HUES48 (cell line): ENCODE measurements around the gene PSMC4.

Source experiments
- H3K27ac ChIP-seq: one replicate; pipeline ENCODE4 v1.7.0; 2013; ENCODE audit warnings: low read depth, low read length, inconsistent platforms
- H3K27me3 ChIP-seq: 2 replicates; pipeline ENCODE4 v1.6.1; 2013; ENCODE audit warnings: mild to moderate bottlenecking, low read length; ENCODE audit not compliant: control insufficient read depth, insufficient read depth
- H3K36me3 ChIP-seq: 2 replicates; pipeline ENCODE4 v1.6.1; 2013; ENCODE audit warnings: low read length; ENCODE audit not compliant: control insufficient read depth, insufficient read depth
- H3K4me1 ChIP-seq: 2 replicates; pipeline ENCODE4 v1.6.1; 2013; ENCODE audit warnings: mild to moderate bottlenecking, low read length; ENCODE audit not compliant: control insufficient read depth, insufficient read depth
- H3K4me3 ChIP-seq: 2 replicates; pipeline ENCODE4 v1.5.1; 2013; ENCODE audit warnings: mild to moderate bottlenecking, low read depth, low read length
- H3K9ac ChIP-seq: 2 replicates; pipeline ENCODE4 v1.6.1; 2013; ENCODE audit warnings: mild to moderate bottlenecking, low read depth, low read length, moderate library complexity
- H3K9me3 ChIP-seq: 2 replicates; pipeline ENCODE4 v1.6.1; 2013; ENCODE audit warnings: low read length; ENCODE audit not compliant: control insufficient read depth, insufficient read depth

The PSMC4 gene

GRCh38 chr19:39935364-39935661 lies 35.7 kb upstream of the PSMC4 start:
- Histone ChIP-seq H3K4me1 (no peaks in the 10 kb centered on the region), H3K27me3 (no peaks in the 10 kb centered on the region), H3K9me3 (no peaks in the 10 kb centered on the region), H3K36me3 (no peaks in the 10 kb centered on the region), H3K27ac (no peak overlapping the region), H3K9ac (no peak overlapping the region), H3K4me3 (no peak overlapping the region)

GRCh38 chr19:39936020-39936419 lies 34.9 kb upstream of the PSMC4 start:
- Histone ChIP-seq H3K27ac (no peak overlapping the region), H3K4me1 (no peaks in the 10 kb centered on the region), H3K27me3 (no peaks in the 10 kb centered on the region), H3K4me3 (no peak overlapping the region), H3K36me3 (no peaks in the 10 kb centered on the region), H3K9me3 (no peaks in the 10 kb centered on the region), H3K9ac (no peak overlapping the region)

GRCh38 chr19:39936622-39937021 lies 34.3 kb upstream of the PSMC4 start:
- Histone ChIP-seq H3K4me3 (no peak overlapping the region), H3K27me3 (no peaks in the 10 kb centered on the region), H3K9ac (no peak overlapping the region), H3K4me1 (peaks cover 3% of the 10 kb centered on the region; the same call in 1 of the 2 replicates), H3K9me3 (no peaks in the 10 kb centered on the region), H3K36me3 (no peaks in the 10 kb centered on the region), H3K27ac (no peak overlapping the region)

- no peak overlapping the region for H3K9ac ChIP-seq
Measured at GRCh38 chr19:39937094-39937720, 33.8 kb upstream of the PSMC4 start.

GRCh38 chr19:39937787-39938186 lies 33.2 kb upstream of the PSMC4 start:
- peaks cover 8% of the 10 kb centered on the region; the same call in 1 of the 2 replicates for H3K4me1 ChIP-seq
- no peaks in the 10 kb centered on the region for H3K9me3 ChIP-seq
- no peaks in the 10 kb centered on the region for H3K36me3 ChIP-seq
- H3K27me3 ChIP-seq = no peaks in the 10 kb centered on the region
- H3K4me3 ChIP-seq = no peak overlapping the region
- no peak overlapping the region for H3K9ac ChIP-seq
- no peak overlapping the region for H3K27ac ChIP-seq

More at GRCh38 chr19:39937094-39937720, 33.8 kb upstream of the PSMC4 start:
- H3K27ac ChIP-seq = no peak overlapping the region
- no peak overlapping the region for H3K4me3 ChIP-seq
- peaks cover 8% of the 10 kb centered on the region; the same call in 1 of the 2 replicates for H3K4me1 ChIP-seq
- no peaks in the 10 kb centered on the region for H3K27me3 ChIP-seq
- no peaks in the 10 kb centered on the region for H3K36me3 ChIP-seq
- no peaks in the 10 kb centered on the region for H3K9me3 ChIP-seq

DNA sequence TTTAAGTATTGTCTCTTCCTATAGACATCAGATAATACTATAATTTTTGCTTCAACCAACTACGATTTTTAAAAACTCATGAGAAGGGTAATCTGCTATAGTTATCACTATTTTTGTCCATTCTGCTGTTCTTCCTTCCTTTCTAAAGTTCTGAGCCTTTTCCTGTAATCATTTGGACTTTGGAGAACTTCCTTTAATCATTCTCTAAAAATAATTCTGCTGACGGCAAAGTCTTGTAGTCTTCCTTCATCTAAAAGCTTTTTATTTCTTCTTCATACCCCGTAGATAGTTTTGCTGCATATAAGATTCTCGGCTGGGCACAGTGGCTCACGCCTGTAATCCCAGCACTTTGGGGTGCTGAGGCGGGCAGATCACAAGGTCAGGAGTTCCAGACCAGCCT lies 31.4 kb upstream of the PSMC4 start:
- H3K9me3 ChIP-seq = no peaks in the 10 kb centered on the region
- H3K27ac ChIP-seq = no peak overlapping the region
- H3K9ac ChIP-seq = no peak overlapping the region
- no peaks in the 10 kb centered on the region for H3K36me3 ChIP-seq
- no peaks in the 10 kb centered on the region for H3K27me3 ChIP-seq
- H3K4me3 ChIP-seq = no peak overlapping the region
- peaks cover 8% of the 10 kb centered on the region; the same call in 1 of the 2 replicates for H3K4me1 ChIP-seq

GRCh38 chr19:39940221-39940833 lies 30.6 kb upstream of the PSMC4 start:
- Histone ChIP-seq H3K36me3 (no peaks in the 10 kb centered on the region), H3K9me3 (no peaks in the 10 kb centered on the region), H3K4me3 (no peak overlapping the region), H3K4me1 (peaks cover 8% of the 10 kb centered on the region; the same call in 1 of the 2 replicates), H3K27ac (no peak overlapping the region), H3K9ac (no peak overlapping the region), H3K27me3 (no peaks in the 10 kb centered on the region)

- H3K9ac ChIP-seq = no peak overlapping the region
- no peak overlapping the region for H3K27ac ChIP-seq
Measured at GRCh38 chr19:39941151-39941550, 29.8 kb upstream of the PSMC4 start.

GRCh38 chr19:39941615-39942365 lies 29.2 kb upstream of the PSMC4 start:
- Histone ChIP-seq H3K4me3 (no peak overlapping the region), H3K9ac (no peak overlapping the region), H3K9me3 (no peaks in the 10 kb centered on the region), H3K36me3 (no peaks in the 10 kb centered on the region), H3K27me3 (no peaks in the 10 kb centered on the region), H3K4me1 (peaks cover 8% of the 10 kb centered on the region; the same call in 1 of the 2 replicates), H3K27ac (no peak overlapping the region)

More at GRCh38 chr19:39941151-39941550, 29.8 kb upstream of the PSMC4 start:
- no peaks in the 10 kb centered on the region for H3K36me3 ChIP-seq
- no peak overlapping the region for H3K4me3 ChIP-seq
- H3K9me3 ChIP-seq = no peaks in the 10 kb centered on the region
- H3K27me3 ChIP-seq = no peaks in the 10 kb centered on the region
- H3K4me1 ChIP-seq = peaks cover 8% of the 10 kb centered on the region; the same call in 1 of the 2 replicates

DNA sequence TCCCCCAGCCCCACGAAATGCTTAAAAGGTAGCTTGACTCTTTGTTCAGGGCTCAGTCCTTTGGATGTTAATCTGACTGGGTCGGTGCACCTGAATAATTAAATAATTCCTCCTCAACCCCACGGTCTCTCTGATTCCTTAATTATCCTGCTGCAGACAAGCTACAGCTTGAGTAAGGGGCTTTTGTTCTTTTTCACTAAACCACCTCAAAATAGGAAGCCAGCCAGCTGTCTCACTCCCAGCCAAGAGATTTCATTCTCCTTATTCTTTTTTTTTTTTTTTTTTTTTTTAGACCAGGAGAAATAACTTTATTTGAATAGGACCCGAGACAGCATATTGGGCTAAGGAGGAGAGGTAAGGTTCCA lies 28.6 kb upstream of the PSMC4 start:
- no peak overlapping the region for H3K9ac ChIP-seq
- H3K9me3 ChIP-seq = no peaks in the 10 kb centered on the region
- no peak overlapping the region for H3K4me3 ChIP-seq
- peaks cover 8% of the 10 kb centered on the region; the same call in 1 of the 2 replicates for H3K4me1 ChIP-seq
- H3K36me3 ChIP-seq = no peaks in the 10 kb centered on the region
- H3K27ac ChIP-seq = no peak overlapping the region
- H3K27me3 ChIP-seq = no peaks in the 10 kb centered on the region

DNA sequence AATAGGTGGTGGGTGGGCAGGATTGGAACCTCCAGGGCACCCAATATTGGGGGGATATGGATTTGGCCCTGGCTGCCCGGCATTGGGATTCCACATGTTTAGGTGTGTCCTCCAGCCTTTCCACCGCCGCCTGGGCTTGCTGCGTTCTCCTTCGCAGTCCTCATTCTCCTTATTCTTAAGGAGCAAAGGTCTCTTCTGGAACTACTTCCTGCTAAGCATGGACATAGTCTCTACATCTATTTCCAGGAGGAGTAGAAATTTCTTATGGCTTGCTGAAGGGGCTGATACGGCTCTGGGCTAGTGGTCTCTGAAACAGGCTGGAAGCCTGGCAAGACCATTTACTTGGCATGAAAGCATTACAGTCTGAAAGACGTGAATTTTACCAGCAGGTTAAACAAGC lies 27.4 kb upstream of the PSMC4 start:
- Histone ChIP-seq H3K4me3 (no peak overlapping the region), H3K4me1 (peaks cover 8% of the 10 kb centered on the region; the same call in 1 of the 2 replicates), H3K9me3 (no peaks in the 10 kb centered on the region), H3K36me3 (no peaks in the 10 kb centered on the region), H3K9ac (no peak overlapping the region), H3K27ac (no peak overlapping the region), H3K27me3 (no peaks in the 10 kb centered on the region)
